Panc1 (cell line): Measurements from ENCODE around the gene ZNF888. TPM values are rescaled to one million over a fixed set of nuclear protein-coding genes. Genes with fewer than 3 reads are reported as not detected.
"Not testable (repeated sequence)": the region's sequence is repeated elsewhere in the genome, so short reads cannot be mapped to it uniquely, and the experiment has no call there.

Experiments used
- ATAC-seq: fragments of 200-7000 bp; cut with Tn5 transposase; 2 replicates; pipeline ENCODE4 v1.9.1; 2020; ENCODE audit warnings: mild to moderate bottlenecking, moderate library complexity
- BruUV-seq: library from RNA; stranded (reverse); fragments of 400-500 nt; replicated peaks from 2 replicates; lab custom pipeline; 2021; lab: Mats Ljungman, UMichigan
- CTCF ChIA-PET: fragments of 300-600 bp; sonication (Branson Sonifier 250); formaldehyde crosslinking; loops from one replicate; lab custom pipeline; 2022; ENCODE audit warnings: antibody characterized with exemption; lab: Charles Lee
- POLR2A ChIA-PET: fragments of 300-600 bp; sonication (Branson Sonifier 250); formaldehyde crosslinking; loops from one replicate; lab custom pipeline; 2022; ENCODE audit warnings: antibody characterized with exemption; lab: Charles Lee
- DNase-seq: peaks from one replicate; pipeline ENCODE4 v3.0.0-alpha.2; 2010; ENCODE audit warnings: low read depth, low spot score
- H3K27ac ChIP-seq: 2 replicates; pipeline ENCODE4 v1.5.1; 2011; ENCODE audit warnings: mild to moderate bottlenecking, low read length, inconsistent platforms
- H3K27me3 ChIP-seq: fragments of 200-500 bp; sonication (Bioruptor generic); 2 replicates; pipeline ENCODE4 v1.6.0; 2014; ENCODE audit warnings: low read length, inconsistent platforms; ENCODE audit not compliant: control insufficient read depth, insufficient read depth
- H3K36me3 ChIP-seq: fragments of 200-500 bp; sonication (Bioruptor generic); 2 replicates; pipeline ENCODE4 v1.5.1; 2014; ENCODE audit warnings: inconsistent platforms, mild to moderate bottlenecking, low read length, moderate library complexity; ENCODE audit not compliant: control insufficient read depth, insufficient read depth
- H3K4me1 ChIP-seq: 2 replicates; pipeline ENCODE4 v1.5.1; 2011; ENCODE audit warnings: inconsistent platforms, mild to moderate bottlenecking, low read length, moderate library complexity; ENCODE audit not compliant: control insufficient read depth, insufficient read depth
- H3K4me3 ChIP-seq, 2 experiments: 2 replicates each; pipeline ENCODE4 v1.5.1; 2011 to 2012; ENCODE audit warnings: low read depth in 2 of 2, low read length in 2 of 2, mild to moderate bottlenecking in 2 of 2, inconsistent platforms in 1 of 2, moderate library complexity in 1 of 2
- H3K9me3 ChIP-seq: fragments of 200-500 bp; sonication (Bioruptor generic); 2 replicates; pipeline ENCODE4 v1.5.1; 2014; ENCODE audit warnings: low read depth, mild to moderate bottlenecking, inconsistent platforms, low read length, moderate library complexity; ENCODE audit not compliant: control insufficient read depth, insufficient read depth
- CTCF ChIP-seq: fragments of 450-650 bp; IDR thresholded peaks from 2 replicates; pipeline ENCODE4 v1.5.1; 2017; ENCODE audit warnings: mild to moderate bottlenecking
- POLR2AphosphoS5 ChIP-seq: IDR thresholded peaks from 2 replicates; pipeline ENCODE4 v1.6.1; 2012; ENCODE audit warnings: mild to moderate bottlenecking, low read depth, low read length, moderate library complexity
- REST ChIP-seq, 2 experiments: IDR thresholded peaks; 2 replicates each; pipeline ENCODE4 v1.6.1; 2011 to 2012; ENCODE audit warnings: low read depth in 2 of 2, control low read depth in 1 of 2, low read length in 1 of 2, mild to moderate bottlenecking in 1 of 2, moderate library complexity in 1 of 2; ENCODE audit not compliant: insufficient read depth in 1 of 2
- SIN3A ChIP-seq: IDR thresholded peaks from 2 replicates; pipeline ENCODE4 v1.6.1; 2012; ENCODE audit warnings: low read depth, mild to moderate bottlenecking, low read length, moderate library complexity, borderline replicate concordance; ENCODE audit not compliant: insufficient read depth
- TCF7L2 ChIP-seq: IDR thresholded peaks from 2 replicates; pipeline ENCODE4 v1.6.1; 2011; ENCODE audit warnings: mild to moderate bottlenecking, low read depth, low read length, inconsistent platforms
- in situ Hi-C: cut with HindIII; loops from 2 replicates; pipeline ENCODE4 v1.10.0; 2016; ENCODE audit warnings: low sequenced_read_pairs, low pct_unique_long_range_greater_than_20kb
- intact Hi-C: fragments of 100-400 bp; cut with micrococcal nuclease; formaldehyde crosslinking; loops from one replicate; pipeline ENCODE4 v1.10.0; 2022; ENCODE audit not compliant: unreplicated experiment
- total RNA-seq: library from RNA; stranded (reverse); gene quantifications from one replicate; pipeline ENCODE4 v1.2.1, GENCODE V29; 2021; ENCODE audit not compliant: unreplicated experiment

ZNF888 gene
- total RNA-seq, 1 experiment from 2014 or later = 7.4 TPM

DNA sequence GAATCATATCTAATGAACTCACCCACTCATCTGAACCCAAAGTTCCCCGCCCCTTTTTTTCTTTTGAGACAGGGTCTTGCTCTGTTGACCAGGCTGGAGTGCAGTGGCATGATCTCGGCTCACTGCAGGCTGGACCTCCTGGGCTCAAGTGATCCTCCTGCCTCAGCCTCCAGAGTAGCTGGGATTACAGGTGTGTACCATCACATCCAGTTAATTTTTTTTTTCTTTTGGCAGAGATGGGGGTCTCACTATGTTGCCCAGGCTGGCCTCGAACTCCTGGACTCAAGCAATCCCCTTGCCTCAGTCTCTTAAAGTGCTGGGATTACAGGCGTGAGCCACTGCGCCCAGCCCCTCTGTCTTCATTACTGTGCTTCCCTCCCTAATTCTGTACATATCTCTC is 17.7 kb upstream of the ZNF888 start:
- H3K27ac ChIP-seq, intact Hi-C loops, ATAC-seq, DNase-seq, H3K9me3 ChIP-seq, H3K36me3 ChIP-seq, CTCF ChIA-PET, BruUV-seq, H3K4me3 ChIP-seq, in situ Hi-C loops, H3K4me1 ChIP-seq, H3K27me3 ChIP-seq: not testable (repeated sequence)
- POLR2A ChIA-PET = interaction anchor here (0.6 kb wide), 1 partner anchor 118 kb away, joined by 8 read pairs; no protein-coding TSS in a partner anchor

- TF ChIP-seq CTCF (no peak), POLR2AphosphoS5 (no peak), TCF7L2 (no peak), SIN3A (no peak), REST (IDR thresholded peaks at IDR 0.05; ENCODE audit: insufficient read depth in 1 of 2, low read depth in 2 of 2, low read length in 1 of 2) (no peak)
- Histone ChIP-seq H3K9me3 (no peaks in the 10 kb centered on the region), H3K4me1 (no peaks in the 10 kb centered on the region), H3K4me3 (no peak overlapping the region), H3K36me3 (no peaks in the 10 kb centered on the region), H3K27me3 (no peaks in the 10 kb centered on the region), H3K27ac (no peak overlapping the region)
- intact Hi-C loops = no loop called here
- in situ Hi-C loops = no loop called here
- DNase-seq (no peak), ATAC-seq (no peak)
- BruUV-seq = no TSS peak
- ChIA-PET POLR2A (no interaction called here), CTCF (no interaction called here)
These were observed 15.5 kb upstream of the ZNF888 start for GRCh38 chr19:52938761-52939160.

DNA sequence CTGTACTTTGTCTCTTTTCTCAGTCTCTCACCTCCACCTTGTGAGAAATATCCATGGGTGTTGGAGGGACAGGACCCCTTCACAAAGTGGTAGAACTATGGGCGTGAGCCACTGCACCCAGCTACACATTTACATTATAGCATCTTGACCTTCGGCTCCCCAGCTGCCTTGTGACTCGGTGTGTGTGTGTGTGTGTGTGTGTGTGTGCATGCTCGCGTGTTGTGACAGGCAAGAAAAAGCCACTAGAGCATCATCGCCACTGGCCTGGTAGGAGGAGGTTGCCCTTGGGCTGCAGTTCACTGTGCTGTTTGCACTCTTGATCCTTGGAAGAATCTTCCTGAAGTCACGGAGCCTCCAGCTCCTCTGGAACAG is 13.7 kb upstream of the ZNF888 start:
- ATAC-seq (no peak), DNase-seq (no peak)
- ChIA-PET POLR2A (no interaction called here), CTCF (no interaction called here)
- Histone ChIP-seq H3K36me3 (no peaks in the 10 kb centered on the region), H3K4me1 (no peaks in the 10 kb centered on the region), H3K9me3 (no peaks in the 10 kb centered on the region), H3K27me3 (no peaks in the 10 kb centered on the region), H3K27ac (no peak overlapping the region), H3K4me3 (no peak overlapping the region)
- no peak for TF ChIP-seq TCF7L2
- no peak for TF ChIP-seq SIN3A
- no peak for TF ChIP-seq REST (IDR thresholded peaks at IDR 0.05; ENCODE audit: insufficient read depth in 1 of 2, low read depth in 2 of 2, low read length in 1 of 2)
- intact Hi-C loops (no loop called here), in situ Hi-C loops (no loop called here)
- no TSS peak for BruUV-seq
